Psoas muscle (tissue), 8 donors: ENCODE data around the gene PCBP3. TPM values are rescaled to one million over a fixed set of nuclear protein-coding genes. Genes with fewer than 3 reads are reported as not detected.

Experiments
- ATAC-seq, 4 donors: fragments of 200-7000 bp; cut with Tn5 transposase; one replicate each; pipeline ENCODE4 v1.9.1; 2020; ENCODE audit warnings: moderate library complexity in 3 of 4, mild to moderate bottlenecking in 2 of 4
- DNase-seq, 2 donors: peaks; one replicate each; pipeline ENCODE4 v3.0.0-alpha.2; 2020
- H3K27ac ChIP-seq: fragments of 200-600 bp; one replicate; pipeline ENCODE4 v1.8.0; 2022
- H3K27me3 ChIP-seq, 3 donors: fragments of 200-600 bp in 1 of 3; one replicate each; pipeline versions ENCODE4 v1.6.1 to v1.8.0; 2013 to 2022; ENCODE audit warnings: low read length in 2 of 3, mild to moderate bottlenecking in 2 of 3, moderate library complexity in 1 of 3; ENCODE audit not compliant: insufficient read depth in 3 of 3
- H3K36me3 ChIP-seq, 2 donors: fragments of 200-600 bp in 1 of 2; one replicate each; pipeline versions ENCODE4 v1.6.1 to v1.8.0; 2013 to 2022; ENCODE audit warnings: low read depth in 1 of 2, mild to moderate bottlenecking in 1 of 2, moderate library complexity in 1 of 2; ENCODE audit not compliant: insufficient read depth in 1 of 2
- H3K4me1 ChIP-seq: fragments of 200-600 bp; one replicate; pipeline ENCODE4 v1.8.0; 2022
- H3K4me3 ChIP-seq: fragments of 200-600 bp; one replicate; pipeline ENCODE4 v1.8.0; 2022; ENCODE audit warnings: mild to moderate bottlenecking
- H3K9me3 ChIP-seq: fragments of 200-600 bp; one replicate; pipeline ENCODE4 v1.8.0; 2022
- CTCF ChIP-seq: fragments of 200-600 bp; IDR thresholded peaks from one replicate; pipeline ENCODE4 v1.8.0; 2022; ENCODE audit warnings: antibody characterized with exemption
- WGBS, 3 donors: extraction: QIAGEN DNeasy Blood & Tissue Kit; methylation state at CpG; one replicate each; pipeline versions ENCODE4 v1.1.6 to v1.1.7; 2013; 5-methylcytosine and 5-hydroxymethylcytosine counted together
- intact Hi-C, 2 donors: fragments of 100-400 bp; cut with DNase I; formaldehyde crosslinking; loops; one replicate each; pipeline versions ENCODE4 v1.11.0 to v1.14.2; 2022
- polyA plus RNA-seq, 3 donors: library from polyadenylated mRNA; stranded (reverse); fragments of 200-250 nt; gene quantifications; one replicate each; pipeline ENCODE4 v1.2.3, GENCODE V29; 2013
- total RNA-seq, 4 donors: library from RNA; stranded (reverse); fragmentation: NEBNext Ultra II Directional in 2 of 4; extraction: Animal tissue kit (Norgen Biotek cat#: 25700) in 2 of 4; gene quantifications; one replicate each; pipeline versions ENCODE4 v1.2.1 to v1.2.4, GENCODE V29; 2021 to 2023
- donor health status: healthy with polysubstance abuse.
- donor health status: DM: no; HTN: no; CAD: no; lungs with moderate emphysema.
- donor health status: Bipolar disorder and iron deficiency.
- donor health status: healthy.
- donor health status: DM: yes; HTN: yes; CAD: no.
- donor health status: DM: no; HTN: no; CAD: no.
- donor health status: DM: no; HTN: no; CAD: no.
- donor health status: DM: yes; HTN: yes; CAD: no.

The PCBP3 gene
- total and polyA plus RNA-seq, 7 donors: 0.10 to 0.91 (median 0.33) TPM; not detected in 1

GRCh38 chr21:45636459-45636858 lies 7.1 kb upstream of the PCBP3 start:
- 78 to 90% (median 85%) methylated on average over 3 of the region's 3 CpGs for WGBS, 3 donors
- Histone ChIP-seq H3K36me3 (no peaks in the 10 kb centered on the region), H3K4me3 (no peak overlapping the region), H3K9me3 (no peaks in the 10 kb centered on the region), H3K4me1 (no peaks in the 10 kb centered on the region), H3K27ac (no peak overlapping the region), H3K27me3 (peaks cover 0 to 34% (median 6%) of the 10 kb centered on the region in 3 donors)
- DNase-seq (no peak), ATAC-seq (no peak)
- TF ChIP-seq CTCF: no peak
- intact Hi-C loops: no loop called here

GRCh38 chr21:45636951-45637646 lies 6.4 kb upstream of the PCBP3 start:
- Histone ChIP-seq H3K9me3 (no peaks in the 10 kb centered on the region), H3K4me1 (no peaks in the 10 kb centered on the region), H3K27me3 (peaks cover 0 to 40% (median 8%) of the 10 kb centered on the region in 3 donors), H3K4me3 (no peak overlapping the region), H3K36me3 (no peaks in the 10 kb centered on the region), H3K27ac (no peak overlapping the region)
- no peak for TF ChIP-seq CTCF
- intact Hi-C loops: no loop called here
- 62 to 69% (median 64%) methylated on average over 27 to 29 of the region's 33 CpGs for WGBS, 3 donors
- no peak for ATAC-seq
- no peak for DNase-seq

GRCh38 chr21:45637883-45638282 lies 5.6 kb upstream of the PCBP3 start:
- no peaks in the 10 kb centered on the region for H3K36me3 ChIP-seq
- no peak overlapping the region for H3K27ac ChIP-seq
- DNase-seq: no peak
- 54 to 60% (median 59%) methylated on average over 11 to 13 of the region's 13 CpGs for WGBS, 3 donors
- intact Hi-C loops: no loop called here
- no peaks in the 10 kb centered on the region for H3K9me3 ChIP-seq
- no peak for TF ChIP-seq CTCF
- no peak overlapping the region for H3K4me3 ChIP-seq
- peaks cover 0 to 46% (median 12%) of the 10 kb centered on the region in 3 donors for H3K27me3 ChIP-seq
- no peaks in the 10 kb centered on the region for H3K4me1 ChIP-seq
- no peak for ATAC-seq

- H3K36me3 ChIP-seq: no peaks in the 10 kb centered on the region
- no peak for TF ChIP-seq CTCF
- 26 to 30% (median 26%) methylated on average over 8 of the region's 8 CpGs for WGBS, 3 donors
- DNase-seq: no peak
- H3K27ac ChIP-seq: no peak overlapping the region
- H3K9me3 ChIP-seq: no peaks in the 10 kb centered on the region
- H3K27me3 ChIP-seq: peaks cover 0 to 46% (median 13%) of the 10 kb centered on the region in 3 donors
- H3K4me1 ChIP-seq: no peaks in the 10 kb centered on the region
- intact Hi-C loops: no loop called here
- no peak for ATAC-seq
- no peak overlapping the region for H3K4me3 ChIP-seq
Observed at GRCh38 chr21:45638707-45639106, 4.8 kb upstream of the PCBP3 start.
